GM12875 (cell line): Measurements from ENCODE around the gene ZNF175.
A peak's percentile ranks its signal among the peaks of the same experiment; 100 is the strongest.

Source experiments
- H3K4me3 ChIP-seq: one replicate; pipeline ENCODE4 v1.5.1; 2011; ENCODE audit warnings: low read depth, low read length, control low read depth
- TF ChIP-seq, protein P1 (sequence below): IDR thresholded peaks from 2 replicates; pipeline ENCODE4 v1.5.1; 2011; ENCODE audit warnings: low read depth, mild to moderate bottlenecking, control low read depth, inconsistent platforms, low read length, moderate library complexity, borderline replicate concordance; ENCODE audit not compliant: insufficient read depth

Gene ZNF175

DNA sequence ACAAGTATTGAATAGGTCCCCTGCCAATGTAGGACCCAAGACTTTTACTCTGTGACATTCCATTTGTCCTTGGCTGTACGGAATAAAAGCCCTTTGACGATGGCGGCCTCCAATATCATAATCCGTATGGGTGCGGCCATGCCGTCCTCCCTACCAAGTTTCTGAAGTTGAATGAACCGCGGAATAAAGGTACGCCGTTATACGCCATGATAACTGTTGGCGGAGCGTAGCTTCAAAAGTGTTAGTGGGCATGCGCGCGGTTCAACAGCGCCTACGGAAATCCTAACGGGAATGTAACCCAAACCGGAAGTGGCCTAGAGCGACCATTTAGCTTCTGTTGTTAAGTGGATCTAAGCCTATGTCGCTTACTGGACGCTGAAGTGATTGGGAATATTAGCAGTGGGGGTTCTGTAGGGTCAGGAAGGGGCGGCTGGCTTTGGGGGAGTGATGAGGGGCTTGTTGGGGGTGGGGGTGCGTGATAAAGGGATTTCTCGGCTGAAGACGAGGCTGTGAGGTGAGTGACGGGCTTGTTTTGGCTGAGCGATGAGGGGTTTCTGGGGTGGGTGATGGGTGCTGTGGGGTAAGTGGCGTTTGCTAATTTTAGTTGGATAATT lies at the start of gene ZNF175:
TSS of gene ZNF175 (plus strand) at position 322 of the 614 bp plus-strand sequence. CDS start 2,047 bp downstream, outside the sequence.
- H3K4me3 ChIP-seq, result peak within 1 kb of the TSS; percentile 77
- TF ChIP-seq, protein P1, sequence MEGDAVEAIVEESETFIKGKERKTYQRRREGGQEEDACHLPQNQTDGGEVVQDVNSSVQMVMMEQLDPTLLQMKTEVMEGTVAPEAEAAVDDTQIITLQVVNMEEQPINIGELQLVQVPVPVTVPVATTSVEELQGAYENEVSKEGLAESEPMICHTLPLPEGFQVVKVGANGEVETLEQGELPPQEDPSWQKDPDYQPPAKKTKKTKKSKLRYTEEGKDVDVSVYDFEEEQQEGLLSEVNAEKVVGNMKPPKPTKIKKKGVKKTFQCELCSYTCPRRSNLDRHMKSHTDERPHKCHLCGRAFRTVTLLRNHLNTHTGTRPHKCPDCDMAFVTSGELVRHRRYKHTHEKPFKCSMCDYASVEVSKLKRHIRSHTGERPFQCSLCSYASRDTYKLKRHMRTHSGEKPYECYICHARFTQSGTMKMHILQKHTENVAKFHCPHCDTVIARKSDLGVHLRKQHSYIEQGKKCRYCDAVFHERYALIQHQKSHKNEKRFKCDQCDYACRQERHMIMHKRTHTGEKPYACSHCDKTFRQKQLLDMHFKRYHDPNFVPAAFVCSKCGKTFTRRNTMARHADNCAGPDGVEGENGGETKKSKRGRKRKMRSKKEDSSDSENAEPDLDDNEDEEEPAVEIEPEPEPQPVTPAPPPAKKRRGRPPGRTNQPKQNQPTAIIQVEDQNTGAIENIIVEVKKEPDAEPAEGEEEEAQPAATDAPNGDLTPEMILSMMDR, result no peak

DNA sequence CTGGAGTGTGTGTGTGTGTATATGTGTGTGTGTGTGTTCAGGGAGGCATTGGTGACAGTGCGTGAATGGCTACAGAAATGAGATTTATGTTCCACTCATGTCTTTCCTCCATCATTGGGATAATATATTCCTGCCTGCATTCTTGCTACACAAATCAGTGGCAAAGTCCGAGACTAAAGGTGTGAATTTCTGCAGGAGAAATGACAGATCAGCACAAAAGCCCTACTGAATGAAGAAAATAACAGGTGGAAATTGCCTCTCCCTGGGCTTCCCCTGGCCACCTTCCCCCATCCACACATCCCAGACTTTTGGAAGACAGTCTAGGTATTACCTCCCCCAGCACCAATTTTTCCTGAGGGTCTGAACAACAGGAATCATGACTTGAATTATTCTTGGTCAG lies 49.7 kb upstream of the ZNF175 start:
- no peak overlapping the region for H3K4me3 ChIP-seq
- TF ChIP-seq, protein P1, result no peak

DNA sequence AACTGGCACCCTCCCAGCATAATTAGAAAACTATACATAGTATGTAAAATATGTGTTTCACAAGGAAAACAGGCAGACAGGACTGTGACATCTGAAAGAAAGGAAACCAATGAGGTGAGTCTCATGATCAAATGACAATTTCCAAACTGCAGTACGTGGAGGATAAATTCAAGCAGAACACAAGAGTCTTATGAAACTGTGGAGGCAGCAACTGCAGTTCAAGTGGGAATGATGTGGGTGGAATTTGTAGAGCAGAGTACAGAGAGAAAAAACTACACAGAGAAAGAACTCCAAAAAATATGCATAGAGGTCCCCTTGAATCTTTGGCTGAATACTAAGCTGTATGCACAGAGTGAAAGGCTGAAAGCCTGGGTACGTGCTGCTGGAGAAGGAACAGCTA lies 49.3 kb upstream of the ZNF175 start:
- TF ChIP-seq, protein P1, result no peak
- H3K4me3 ChIP-seq, result no peak overlapping the region

DNA sequence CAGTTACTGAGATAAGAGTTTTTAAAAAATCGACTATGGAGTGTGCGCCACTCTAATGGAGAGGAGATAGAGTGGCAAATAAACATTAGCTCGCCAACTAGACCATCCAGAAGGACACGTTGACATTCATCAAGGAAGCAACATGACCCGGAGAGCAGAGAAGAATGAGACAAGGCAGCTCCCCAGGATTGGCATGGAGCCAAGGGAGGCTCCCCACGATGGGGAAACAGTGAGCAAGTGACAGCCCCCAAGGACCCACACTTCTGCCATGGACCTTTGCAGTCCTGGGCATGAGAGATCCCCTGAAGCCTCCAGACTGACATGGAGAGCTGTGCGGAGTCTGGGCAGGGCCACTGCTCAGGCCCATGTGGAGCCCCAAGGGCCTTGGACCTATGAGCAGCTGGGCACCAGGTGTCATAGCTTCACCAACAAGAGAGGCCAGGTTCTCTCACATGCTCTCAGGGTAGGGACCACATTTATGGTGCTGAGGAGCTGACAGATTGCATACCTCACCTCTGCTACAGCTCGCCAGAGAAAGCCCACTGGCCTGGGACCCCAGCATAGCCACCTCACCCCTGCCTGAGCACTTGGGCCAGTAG lies 46.3 kb upstream of the ZNF175 start:
- no peak overlapping the region for H3K4me3 ChIP-seq
- TF ChIP-seq, protein P1, result no peak

DNA sequence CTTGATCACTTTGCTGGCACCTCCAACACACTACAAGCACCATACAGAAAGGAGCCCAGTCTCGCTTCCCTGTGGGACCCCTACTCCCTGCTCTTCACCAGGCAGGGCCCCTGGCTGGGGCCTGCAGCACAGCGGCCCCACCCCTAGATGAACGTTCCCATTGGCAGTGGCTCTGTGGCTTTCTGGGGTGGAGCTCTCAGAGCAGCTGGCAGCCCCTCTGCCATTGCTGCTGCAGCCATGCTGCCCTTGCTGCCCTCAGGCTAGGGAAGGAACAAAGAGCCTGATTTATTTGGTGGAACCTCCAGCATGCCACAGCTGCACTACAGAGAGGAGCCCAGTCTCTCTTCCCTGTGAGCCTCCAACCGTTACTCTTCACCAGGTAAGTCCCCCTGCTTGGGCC lies 45.4 kb upstream of the ZNF175 start:
- TF ChIP-seq, protein P1, result no peak
- no peak overlapping the region for H3K4me3 ChIP-seq

DNA sequence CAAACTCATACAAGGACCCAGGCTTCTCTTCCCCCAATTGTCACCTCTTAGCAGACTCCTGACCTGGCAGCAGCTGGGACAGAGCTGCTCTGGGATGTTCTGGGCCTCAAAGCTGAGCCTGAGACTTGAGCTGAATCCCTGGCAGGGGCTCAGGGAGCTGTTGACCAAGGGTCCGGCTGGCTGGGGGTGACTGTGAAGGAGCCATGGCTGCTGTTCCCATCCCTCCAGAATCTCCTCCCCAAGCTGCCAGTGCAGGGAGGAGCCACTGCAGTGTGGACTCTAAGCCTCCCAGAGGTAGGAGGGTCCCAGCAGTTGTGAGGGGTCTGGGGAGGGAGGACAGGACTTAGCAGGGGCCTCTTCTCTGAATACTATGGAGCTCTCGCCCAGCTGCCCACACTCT lies 41.8 kb upstream of the ZNF175 start:
- no peak overlapping the region for H3K4me3 ChIP-seq
- TF ChIP-seq, protein P1, result no peak

DNA sequence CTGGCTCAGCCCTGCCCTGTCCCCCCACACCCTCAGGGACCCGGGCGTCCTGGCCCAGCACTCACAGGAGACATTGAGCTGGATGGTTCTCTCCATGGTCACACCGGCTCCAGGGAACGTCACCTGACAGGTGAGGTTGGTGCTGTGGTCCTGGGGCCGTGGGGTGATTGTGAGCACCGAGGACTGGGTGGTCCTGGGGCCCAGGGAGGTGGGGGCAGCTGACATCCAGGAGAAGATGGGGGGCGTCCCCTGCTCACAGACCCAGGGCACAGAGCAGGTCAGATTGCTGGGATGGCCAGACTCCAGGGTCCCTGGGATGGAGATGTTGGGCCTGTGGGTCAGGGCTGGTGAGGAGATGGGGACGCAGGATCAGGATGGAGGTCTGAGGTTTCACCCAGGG lies 40.5 kb upstream of the ZNF175 start:
- H3K4me3 ChIP-seq, result no peak overlapping the region
- TF ChIP-seq, protein P1, result no peak
